Measurements from ENCODE around the gene SH3GL2.

DNA sequence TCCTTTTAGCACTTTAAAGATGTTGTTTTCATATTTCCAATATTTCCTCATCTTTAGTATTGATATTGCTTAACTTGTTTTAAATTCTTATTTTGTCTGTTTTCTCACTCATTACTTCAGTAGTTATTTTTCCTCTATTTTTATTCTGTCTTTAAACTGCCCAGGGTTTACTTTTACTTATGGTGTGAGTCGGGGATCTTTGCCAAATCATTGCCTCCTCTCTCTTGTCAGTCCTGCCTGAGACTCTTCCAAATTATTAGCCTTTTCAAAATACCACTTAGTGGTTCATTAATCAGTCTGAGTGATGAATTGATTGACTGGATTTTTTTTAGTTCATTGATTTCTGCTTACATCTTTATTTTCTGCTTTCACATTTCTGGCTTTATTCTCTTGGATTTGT lies 72.9 kb downstream of the SH3GL2 start:
- TF ChIP-seq SIN3A (IDR thresholded peaks at IDR 0.05; ENCODE audit: borderline replicate concordance, insufficient read depth, low read depth, low read length) (no peak), POLR2AphosphoS5 (IDR thresholded peaks at IDR 0.05; ENCODE audit: low read depth, low read length) (no peak)
- TF ChIP-seq, protein P1, sequence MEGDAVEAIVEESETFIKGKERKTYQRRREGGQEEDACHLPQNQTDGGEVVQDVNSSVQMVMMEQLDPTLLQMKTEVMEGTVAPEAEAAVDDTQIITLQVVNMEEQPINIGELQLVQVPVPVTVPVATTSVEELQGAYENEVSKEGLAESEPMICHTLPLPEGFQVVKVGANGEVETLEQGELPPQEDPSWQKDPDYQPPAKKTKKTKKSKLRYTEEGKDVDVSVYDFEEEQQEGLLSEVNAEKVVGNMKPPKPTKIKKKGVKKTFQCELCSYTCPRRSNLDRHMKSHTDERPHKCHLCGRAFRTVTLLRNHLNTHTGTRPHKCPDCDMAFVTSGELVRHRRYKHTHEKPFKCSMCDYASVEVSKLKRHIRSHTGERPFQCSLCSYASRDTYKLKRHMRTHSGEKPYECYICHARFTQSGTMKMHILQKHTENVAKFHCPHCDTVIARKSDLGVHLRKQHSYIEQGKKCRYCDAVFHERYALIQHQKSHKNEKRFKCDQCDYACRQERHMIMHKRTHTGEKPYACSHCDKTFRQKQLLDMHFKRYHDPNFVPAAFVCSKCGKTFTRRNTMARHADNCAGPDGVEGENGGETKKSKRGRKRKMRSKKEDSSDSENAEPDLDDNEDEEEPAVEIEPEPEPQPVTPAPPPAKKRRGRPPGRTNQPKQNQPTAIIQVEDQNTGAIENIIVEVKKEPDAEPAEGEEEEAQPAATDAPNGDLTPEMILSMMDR (IDR thresholded peaks at IDR 0.05), result no peak

Data from Panc1 (cell line).